H1 (cell line): ENCODE measurements around the gene DYSF.

Experiments used
- EZH2 ChIP-seq: fragments of 200-600 bp; sonication (generic); IDR thresholded peaks from 2 replicates; pipeline ENCODE4 v1.7.1; 2012; ENCODE audit warnings: low read depth, mild to moderate bottlenecking, moderate library complexity, low read length, inconsistent platforms; ENCODE audit not compliant: severe bottlenecking
- POLR2A ChIP-seq, 2 experiments: IDR thresholded peaks; 1 replicate in 1 of 2; 2 replicates in 1 of 2; pipeline ENCODE4 v1.6.1; 2011; ENCODE audit warnings: low read depth in 2 of 2, low read length in 2 of 2, mild to moderate bottlenecking in 2 of 2; ENCODE audit errors: control extremely low read depth in 1 of 2
- SP1 ChIP-seq: IDR thresholded peaks from 2 replicates; pipeline ENCODE4 v1.6.1; 2011; ENCODE audit warnings: low read depth, low read length
- TF ChIP-seq, protein P1 (sequence below), 3 experiments: IDR thresholded peaks; 1 replicate in 2 of 3; 2 replicates in 1 of 3; pipeline versions ENCODE4 v1.5.1 to v1.6.1; 2011; ENCODE audit warnings: low read length in 3 of 3, mild to moderate bottlenecking in 3 of 3, inconsistent platforms in 2 of 3, low read depth in 1 of 3, moderate library complexity in 1 of 3; ENCODE audit not compliant: insufficient read depth in 1 of 3; ENCODE audit errors: control extremely low read depth in 1 of 3

- TF ChIP-seq, protein P1, sequence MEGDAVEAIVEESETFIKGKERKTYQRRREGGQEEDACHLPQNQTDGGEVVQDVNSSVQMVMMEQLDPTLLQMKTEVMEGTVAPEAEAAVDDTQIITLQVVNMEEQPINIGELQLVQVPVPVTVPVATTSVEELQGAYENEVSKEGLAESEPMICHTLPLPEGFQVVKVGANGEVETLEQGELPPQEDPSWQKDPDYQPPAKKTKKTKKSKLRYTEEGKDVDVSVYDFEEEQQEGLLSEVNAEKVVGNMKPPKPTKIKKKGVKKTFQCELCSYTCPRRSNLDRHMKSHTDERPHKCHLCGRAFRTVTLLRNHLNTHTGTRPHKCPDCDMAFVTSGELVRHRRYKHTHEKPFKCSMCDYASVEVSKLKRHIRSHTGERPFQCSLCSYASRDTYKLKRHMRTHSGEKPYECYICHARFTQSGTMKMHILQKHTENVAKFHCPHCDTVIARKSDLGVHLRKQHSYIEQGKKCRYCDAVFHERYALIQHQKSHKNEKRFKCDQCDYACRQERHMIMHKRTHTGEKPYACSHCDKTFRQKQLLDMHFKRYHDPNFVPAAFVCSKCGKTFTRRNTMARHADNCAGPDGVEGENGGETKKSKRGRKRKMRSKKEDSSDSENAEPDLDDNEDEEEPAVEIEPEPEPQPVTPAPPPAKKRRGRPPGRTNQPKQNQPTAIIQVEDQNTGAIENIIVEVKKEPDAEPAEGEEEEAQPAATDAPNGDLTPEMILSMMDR (IDR thresholded peaks at IDR 0.05; ENCODE audit: control extremely low read depth in 1 of 3, insufficient read depth in 1 of 3, low read depth in 1 of 3, low read length in 3 of 3) = no peak
- TF ChIP-seq EZH2 (no peak), POLR2A (IDR thresholded peaks at IDR 0.05; ENCODE audit: control extremely low read depth in 1 of 2, low read depth in 2 of 2, low read length in 2 of 2) (no peak), SP1 (no peak)
Measured at GRCh38 chr2:71702971-71703898, 249.9 kb downstream of the DYSF start.
